ENCODE data around the gene PRDX3. TPM values are rescaled to one million over a fixed set of nuclear protein-coding genes. Genes with fewer than 3 reads are reported as not detected.
A peak's percentile ranks its signal among the peaks of the same experiment; 100 is the strongest.

PRDX3 gene
- total and polyA plus RNA-seq, 2 of the 4 experiments (the other 2 are of a cell fraction): 169 to 187 TPM

DNA sequence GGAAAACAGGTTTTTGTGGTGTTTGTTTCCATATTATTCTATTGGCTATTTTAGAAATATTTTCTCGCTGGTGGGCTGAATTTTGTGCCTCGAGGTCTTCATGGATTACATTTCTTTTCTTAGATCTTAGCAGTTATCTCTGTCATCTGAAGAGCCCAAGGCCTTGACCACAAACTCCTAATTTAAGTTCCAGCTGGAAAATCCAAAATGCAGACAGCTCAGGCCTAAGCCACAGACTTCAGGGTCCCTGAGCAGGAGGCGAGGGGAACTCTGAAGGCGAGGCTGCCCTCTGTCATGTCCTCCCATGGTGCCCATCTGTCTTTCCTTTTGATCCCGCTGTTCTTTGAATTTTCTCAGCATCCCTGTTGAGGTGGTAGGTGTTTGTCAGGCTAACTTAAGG lies 60.4 kb downstream of the PRDX3 start:
- DNase-seq (no peak), ATAC-seq (ENCODE audit: low read depth) (no peak)
- WGBS, 2 experiments (ENCODE audit: extremely low coverage in 2 of 2, insufficient read length in 1 of 2): 93% methylated on average over 2 of the region's 5 CpGs; no CpG with 5 or more reads in 1 of the 2 experiments
- ChIA-PET CTCF (no interaction called here), POLR2A (ENCODE audit: unreplicated experiment) (no interaction called here)
- no peak overlapping the region for H4K5ac ChIP-seq (ENCODE audit: low read depth, low read length)
- H3K56ac ChIP-seq (ENCODE audit: extremely low read depth, insufficient read depth, low read length): no peak overlapping the region
- no peak overlapping the region for H4K91ac ChIP-seq (ENCODE audit: insufficient read depth, low read depth, low read length)
- H3K4me2 ChIP-seq (ENCODE audit: low read depth, low read length): no peak overlapping the region
- H3K14ac ChIP-seq (replicated peaks; ENCODE audit: low read depth, low read length): no peak overlapping the region
- peaks cover 6 to 33% of the 10 kb centered on the region in 2 experiments; a peak in 3 of 4 replicates for H3K79me1 ChIP-seq (ENCODE audit: low read depth in 1 of 2, low read length in 2 of 2)
- no peak overlapping the region for H2BK15ac ChIP-seq (ENCODE audit: low read depth, low read length)
- no peak for TF ChIP-seq BHLHE40 (IDR thresholded peaks at IDR 0.05; ENCODE audit: low read depth, low read length)
- TF ChIP-seq, protein P1, sequence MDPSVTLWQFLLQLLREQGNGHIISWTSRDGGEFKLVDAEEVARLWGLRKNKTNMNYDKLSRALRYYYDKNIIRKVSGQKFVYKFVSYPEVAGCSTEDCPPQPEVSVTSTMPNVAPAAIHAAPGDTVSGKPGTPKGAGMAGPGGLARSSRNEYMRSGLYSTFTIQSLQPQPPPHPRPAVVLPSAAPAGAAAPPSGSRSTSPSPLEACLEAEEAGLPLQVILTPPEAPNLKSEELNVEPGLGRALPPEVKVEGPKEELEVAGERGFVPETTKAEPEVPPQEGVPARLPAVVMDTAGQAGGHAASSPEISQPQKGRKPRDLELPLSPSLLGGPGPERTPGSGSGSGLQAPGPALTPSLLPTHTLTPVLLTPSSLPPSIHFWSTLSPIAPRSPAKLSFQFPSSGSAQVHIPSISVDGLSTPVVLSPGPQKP (IDR thresholded peaks at IDR 0.05; ENCODE audit: borderline replicate concordance, low read depth, low read length): no peak
- no peak overlapping the region for H3K9ac ChIP-seq (ENCODE audit: low read depth, low read length)
- H3K27ac ChIP-seq (ENCODE audit: insufficient read depth, low read length): no peak overlapping the region
- no peak overlapping the region for H2AFZ ChIP-seq (replicated peaks; ENCODE audit: low read length, poor library complexity)
- peaks cover 4% of the 10 kb centered on the region; the same call in 1 of the 2 replicates for H3K9me1 ChIP-seq (ENCODE audit: insufficient read depth, low read length)
- no peak overlapping the region; the same call in 1 of the 2 replicates for H2BK120ac ChIP-seq (ENCODE audit: low read depth, low read length)
- peak overlapping the region; percentile 4 for H2BK5ac ChIP-seq (ENCODE audit: low read depth, low read length, poor library complexity, severe bottlenecking)
- dilution Hi-C loops (cut with HindIII; ENCODE audit: low sequenced_read_pairs, unreplicated experiment) (no loop called here), intact Hi-C loops (cut with micrococcal nuclease) (no loop called here), in situ Hi-C loops (cut with MboI; ENCODE audit: low sequenced_read_pairs) (no loop called here)
- BruUV-seq (replicated peaks): no TSS peak
- 0 out of 2 replicates have a peak overlapping the region, but pooled peaks have one; percentile 38 for H2AK5ac ChIP-seq (ENCODE audit: low read depth, low read length)
- H4K8ac ChIP-seq (ENCODE audit: low read depth in 2 of 2, low read length in 2 of 2): no peak overlapping the region
- H2AK9ac ChIP-seq (replicated peaks; ENCODE audit: low read depth, low read length, poor library complexity): no peak overlapping the region
- H3K4me3 ChIP-seq (ENCODE audit: insufficient read depth, low read depth, low read length): no peak overlapping the region
- H3K23ac ChIP-seq (ENCODE audit: low read depth, low read length): no peak overlapping the region
- H4K20me1 ChIP-seq (ENCODE audit: insufficient read depth, low read length): peaks cover 8% of the 10 kb centered on the region
- H3K27me3 ChIP-seq (ENCODE audit: control insufficient read depth, insufficient read depth, low read length): no peaks in the 10 kb centered on the region
- peaks cover 47% of the 10 kb centered on the region for H3K36me3 ChIP-seq (ENCODE audit: control insufficient read depth, insufficient read depth, low read length)
- no peak overlapping the region for H3K18ac ChIP-seq (ENCODE audit: low read depth, low read length)
- H2BK20ac ChIP-seq (ENCODE audit: low read depth, low read length): no peak overlapping the region
- H3K4me1 ChIP-seq (ENCODE audit: control insufficient read depth, insufficient read depth, low read length): peaks cover 9% of the 10 kb centered on the region
- no peak overlapping the region for H3K4ac ChIP-seq (ENCODE audit: low read depth, low read length)
- no peaks in the 10 kb centered on the region for H3K9me3 ChIP-seq (ENCODE audit: control insufficient read depth, insufficient read depth, low read length)

Small RNA genes within 50 kb of the gene (microRNA-seq; reads per million reads assigned to microRNA genes)
- not detected for gene RN7SL749P (ENCODE audit: insufficient read depth, insufficient read length)

Small RNA genes within 50 kb of the gene (small RNA-seq; reads per million reads assigned to genes)
- gene RN7SL749P: 0 reads per million in 5 experiments

Other genes with a start within 250 kb of the PRDX3 start
- under 0.01 and 0.28 TPM in 2 replicates for gene NANOS1, start 149.1 kb downstream of the PRDX3 start, total RNA-seq (2012; rRNA removed)
- 0.12 and 0.19 TPM in 2 replicates for gene NANOS1, start 149.1 kb downstream of the PRDX3 start, polyA plus RNA-seq (2012; rRNA removed)
- 145 and 156 TPM in 2 replicates for gene EIF3A, start 98.0 kb downstream of the PRDX3 start, total RNA-seq (2012; rRNA removed)
- 39.1 and 49.6 TPM in 2 replicates for gene EIF3A, start 98.0 kb downstream of the PRDX3 start, polyA plus RNA-seq (2012; rRNA removed)
- gene DENND10, start 74.7 kb downstream of the PRDX3 start, total RNA-seq (2012; rRNA removed): 80.3 and 81.4 TPM in 2 replicates
- 39.6 and 50.9 TPM in 2 replicates for gene DENND10, start 74.7 kb downstream of the PRDX3 start, polyA plus RNA-seq (2012; rRNA removed)
- 10.6 and 12.0 TPM in 2 replicates for gene SFXN4, start 13.1 kb downstream of the PRDX3 start, total RNA-seq (2012; rRNA removed)
- gene SFXN4, start 13.1 kb downstream of the PRDX3 start, polyA plus RNA-seq (2012; rRNA removed): 10.6 and 12.5 TPM in 2 replicates
- 11.9 and 12.9 TPM in 2 replicates for gene GRK5, start 28.8 kb upstream of the PRDX3 start, total RNA-seq (2012; rRNA removed)
- 13.7 and 16.3 TPM in 2 replicates for gene GRK5, start 28.8 kb upstream of the PRDX3 start, polyA plus RNA-seq (2012; rRNA removed)